IPS-11a (cell line): ENCODE results near the gene CHMP4A.

Experiments used
- H3K4me3 ChIP-seq: one replicate; pipeline ENCODE4 v1.5.1; 2013; ENCODE audit warnings: low read depth, low read length, control low read depth

The CHMP4A gene, protein sequence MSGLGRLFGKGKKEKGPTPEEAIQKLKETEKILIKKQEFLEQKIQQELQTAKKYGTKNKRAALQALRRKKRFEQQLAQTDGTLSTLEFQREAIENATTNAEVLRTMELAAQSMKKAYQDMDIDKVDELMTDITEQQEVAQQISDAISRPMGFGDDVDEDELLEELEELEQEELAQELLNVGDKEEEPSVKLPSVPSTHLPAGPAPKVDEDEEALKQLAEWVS

DNA sequence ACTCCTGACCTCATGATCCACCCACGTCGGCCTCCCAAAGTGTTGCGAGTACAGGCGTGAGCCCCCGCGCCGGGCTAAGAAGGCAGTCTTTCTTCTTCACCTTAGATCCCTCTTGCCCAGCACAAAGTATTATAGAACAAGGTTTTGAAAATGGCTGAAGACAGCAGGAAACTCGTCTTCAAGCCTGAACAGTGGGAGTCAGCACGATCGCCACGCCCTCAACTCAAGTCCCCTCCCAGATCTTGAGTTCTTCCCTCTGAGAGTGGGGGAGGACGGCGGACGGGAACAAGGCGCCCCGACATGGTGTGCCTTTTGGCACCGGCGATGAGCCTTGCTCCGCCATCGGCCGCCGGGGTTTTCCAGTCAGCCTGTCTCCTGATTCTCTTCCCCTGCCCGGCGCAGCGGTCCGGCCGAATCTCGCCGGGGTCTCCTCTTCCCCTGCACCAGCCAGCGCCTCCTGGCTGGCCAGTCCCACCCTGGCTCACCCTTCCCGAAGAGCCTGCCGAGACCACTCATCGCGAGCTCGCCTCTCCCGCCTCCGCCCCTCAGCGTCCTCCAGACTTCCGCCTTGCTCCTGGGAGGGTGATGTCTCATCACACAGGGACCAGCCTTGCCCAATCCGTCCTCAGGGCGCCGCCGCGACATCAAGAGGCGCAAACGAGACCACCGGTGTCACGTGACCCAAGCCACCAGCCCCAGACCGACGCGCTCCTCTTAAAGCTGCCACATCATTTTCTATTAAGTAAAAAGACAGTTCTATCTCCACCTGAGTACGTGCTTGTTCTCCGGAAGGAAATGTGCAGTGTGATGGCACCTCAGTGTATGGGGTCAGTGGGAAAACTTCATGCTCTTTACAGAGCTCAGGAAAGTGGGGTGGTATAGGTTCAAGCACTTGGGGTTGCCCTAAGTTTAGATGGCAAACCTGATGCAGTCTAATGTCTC, at the start of gene CHMP4A:
CHMP4A (minus strand) TSS at position 565 of the 942 bp plus-strand sequence; CDS start at position 516, 49 bp downstream.
- H3K4me3 ChIP-seq = peak within 1 kb of the TSS; percentile 89

DNA sequence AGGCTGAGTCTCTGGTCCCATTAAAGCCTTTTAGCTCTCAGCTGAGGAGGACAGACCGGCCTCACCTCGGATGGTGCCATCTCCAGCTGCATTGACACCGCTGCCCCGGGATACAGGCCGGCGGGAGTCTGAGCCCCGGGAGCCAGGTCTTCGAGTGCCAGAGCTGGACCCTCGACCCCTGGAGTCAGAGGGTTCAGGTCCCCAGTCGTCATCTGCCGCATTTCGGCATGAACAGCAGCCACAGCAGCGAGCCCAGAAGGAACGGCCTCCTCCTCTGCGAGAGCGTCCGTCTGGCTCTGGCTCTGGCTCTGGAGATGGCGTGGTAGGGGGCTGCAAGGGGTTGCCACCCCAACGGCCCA, 48.7 kb upstream of the CHMP4A start:
- no peak overlapping the region for H3K4me3 ChIP-seq

DNA sequence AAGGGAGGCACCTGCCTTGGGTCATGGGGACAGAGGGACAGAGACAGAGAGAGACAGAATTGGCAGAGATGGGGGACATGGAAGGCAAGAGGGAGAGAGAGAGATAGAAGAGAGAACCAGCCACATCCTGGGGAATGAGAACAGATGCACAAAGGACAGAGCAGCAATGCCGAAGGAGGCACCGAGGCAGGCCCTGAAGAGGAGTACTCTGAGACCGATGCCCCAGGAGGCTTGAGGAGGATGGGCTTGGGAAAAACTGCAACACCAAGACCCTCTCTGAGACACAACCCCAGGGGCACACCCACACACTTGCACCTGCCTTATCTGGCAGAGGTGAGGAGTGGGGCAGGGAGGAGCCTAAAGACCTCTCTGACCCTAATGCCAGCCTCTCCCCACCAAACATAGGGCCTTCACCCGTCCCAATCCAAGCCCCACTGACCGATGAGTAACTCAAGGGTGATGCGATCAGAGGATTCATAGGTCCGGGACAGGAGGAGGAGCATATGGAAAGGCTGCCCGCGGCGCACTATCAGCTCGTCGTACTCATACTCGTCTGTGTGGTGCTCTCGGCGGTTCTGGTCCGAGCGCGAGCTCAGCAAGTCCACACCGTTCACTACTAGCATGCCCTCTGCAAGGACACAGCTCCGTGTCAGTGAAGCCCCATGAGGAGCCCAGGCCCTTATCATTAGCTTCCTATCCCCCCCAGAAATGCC, 48.1 kb upstream of the CHMP4A start:
- H3K4me3 ChIP-seq = no peak overlapping the region

DNA sequence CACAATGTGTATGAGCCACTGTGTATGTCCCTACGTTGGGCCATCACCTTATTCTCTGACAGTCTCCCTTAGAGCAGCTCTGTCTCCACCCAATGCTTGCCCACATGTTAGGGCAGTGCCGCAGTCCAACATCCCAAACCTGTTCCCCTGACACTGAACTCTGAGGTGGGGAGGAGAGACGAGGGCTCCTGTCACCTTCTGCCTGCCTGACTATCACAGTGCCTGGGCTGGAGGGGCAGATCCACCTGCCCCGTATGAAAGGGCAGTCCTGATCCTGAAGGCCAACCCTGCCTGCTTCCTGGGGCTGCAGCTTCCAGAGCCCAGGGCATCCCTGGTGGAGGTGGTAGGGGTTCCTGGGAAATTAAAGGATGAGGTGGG, 47.5 kb upstream of the CHMP4A start:
- no peak overlapping the region for H3K4me3 ChIP-seq

DNA sequence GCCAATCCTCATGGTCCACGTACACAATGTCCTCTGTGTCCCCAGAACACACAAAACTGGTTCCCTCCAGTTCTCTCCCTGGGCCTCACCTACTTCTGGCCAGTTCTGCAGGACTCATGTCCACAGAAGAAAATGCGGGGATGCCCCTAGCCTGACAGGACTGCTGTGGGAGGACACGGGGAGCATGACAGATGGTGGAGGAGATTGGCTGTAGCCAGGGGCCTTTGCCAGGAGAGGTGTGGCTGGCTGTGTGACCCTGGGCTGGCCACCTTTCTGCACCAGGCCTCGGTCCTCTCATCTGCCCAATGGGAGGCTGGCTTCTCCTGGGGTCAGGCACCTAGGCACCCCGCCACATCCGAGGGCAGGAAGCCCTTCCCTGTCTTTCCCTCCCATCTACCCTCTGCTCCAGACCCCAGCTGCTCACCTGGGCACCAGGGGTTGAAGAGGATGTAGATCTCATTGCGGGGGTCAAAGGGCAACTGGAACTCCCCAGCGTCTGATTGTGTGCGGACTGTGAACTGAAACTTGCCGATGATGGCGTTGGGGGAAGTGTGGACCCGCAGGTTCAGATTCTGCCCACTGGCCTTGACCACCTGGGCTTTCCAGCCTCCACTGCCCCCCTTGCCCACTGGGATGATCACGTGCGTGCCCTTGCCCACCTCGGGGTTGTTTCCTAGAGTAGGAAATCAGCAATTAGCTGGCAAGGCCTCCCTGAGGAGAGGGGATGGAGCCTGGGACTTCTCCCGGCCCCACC, 46.9 kb upstream of the CHMP4A start:
- no peak overlapping the region for H3K4me3 ChIP-seq

DNA sequence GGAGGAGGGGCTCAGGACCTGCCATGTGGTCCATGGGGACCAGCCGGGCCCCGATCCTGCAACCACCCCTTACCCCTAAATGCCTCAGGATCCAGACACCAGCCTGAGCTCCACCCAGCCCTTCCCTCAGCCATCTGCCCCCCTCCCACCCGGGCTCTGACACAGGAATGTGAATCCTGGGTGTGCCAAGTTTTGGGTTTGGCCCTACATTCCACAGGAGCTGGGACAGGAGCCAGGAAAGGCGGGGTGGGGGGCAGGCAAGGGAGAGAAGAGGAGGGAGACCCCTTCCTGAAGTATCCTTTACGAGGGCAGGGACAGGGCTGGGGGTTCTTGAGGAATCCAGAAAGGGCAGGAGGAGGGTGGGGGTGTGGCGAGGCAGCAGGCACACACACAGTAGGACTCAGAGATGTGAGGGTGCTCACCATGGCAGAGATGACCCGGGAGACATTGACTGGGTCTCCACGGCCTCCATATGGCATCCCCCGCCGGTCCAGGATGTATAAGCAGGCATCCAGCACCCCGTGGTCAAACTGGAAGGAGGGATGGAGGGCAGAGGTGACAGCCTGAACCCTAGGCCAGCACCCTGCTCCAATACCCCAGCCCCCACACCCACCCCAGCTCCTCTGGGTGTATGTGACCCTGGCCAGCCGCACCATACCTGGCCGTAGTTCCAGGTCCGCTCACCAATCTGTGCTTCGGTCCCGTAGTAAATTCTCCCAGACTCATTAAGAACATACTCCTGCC, 46.2 kb upstream of the CHMP4A start:
- H3K4me3 ChIP-seq = no peak overlapping the region

DNA sequence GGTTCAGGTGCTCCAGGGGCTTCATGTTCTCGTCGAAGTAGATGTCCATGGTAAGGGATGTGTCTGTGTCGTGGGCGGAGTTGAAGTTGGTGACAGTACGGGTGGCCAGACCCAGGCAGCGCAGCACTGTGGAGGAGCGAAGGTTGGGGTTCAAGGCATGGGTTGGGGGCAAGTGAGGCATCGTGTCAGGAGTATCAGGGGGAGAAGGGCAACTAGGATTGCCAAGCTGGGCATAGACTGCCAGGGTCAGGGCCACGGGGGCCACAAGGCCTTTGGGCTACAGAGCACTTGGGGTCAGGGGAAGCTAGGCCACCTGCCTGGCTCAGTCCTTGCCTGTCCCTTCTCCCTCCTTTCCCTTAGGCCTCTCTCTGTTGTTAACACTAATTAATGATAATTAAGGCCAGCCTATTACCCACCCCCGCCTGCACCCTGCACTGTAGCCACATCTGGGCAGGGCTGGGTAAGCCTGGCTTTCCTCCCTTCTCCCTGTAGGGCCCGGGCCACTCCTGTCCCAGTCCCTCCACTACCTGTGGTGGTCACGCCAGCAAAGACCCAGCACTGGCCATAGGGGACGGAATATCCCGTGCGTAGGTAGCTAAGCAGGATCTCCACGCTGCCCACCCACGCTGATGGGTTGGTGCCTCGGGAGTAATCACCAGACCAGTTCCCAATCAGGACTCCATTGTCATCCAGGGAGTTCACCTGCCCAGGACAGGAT, 45.4 kb upstream of the CHMP4A start:
- no peak overlapping the region for H3K4me3 ChIP-seq

DNA sequence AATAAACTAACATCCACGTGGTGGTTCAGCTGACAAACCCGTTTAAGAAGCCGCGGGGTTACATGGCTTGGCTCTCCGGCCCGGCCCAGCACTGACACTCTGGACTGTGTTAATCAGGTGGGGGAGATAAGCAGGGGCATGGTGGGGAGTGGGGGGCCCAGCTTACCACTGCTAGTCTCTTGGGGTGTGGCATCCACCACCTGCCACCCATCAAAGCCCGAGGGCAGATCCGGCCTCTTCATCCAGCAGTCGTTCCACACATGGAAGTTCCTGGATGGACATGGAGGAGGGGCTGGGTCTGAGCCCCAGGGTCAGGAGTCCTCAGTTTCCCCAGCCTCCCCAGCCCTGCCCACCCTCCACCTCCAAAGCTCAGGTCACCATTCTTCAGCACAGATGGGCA, 44.8 kb upstream of the CHMP4A start:
- no peak overlapping the region for H3K4me3 ChIP-seq

DNA sequence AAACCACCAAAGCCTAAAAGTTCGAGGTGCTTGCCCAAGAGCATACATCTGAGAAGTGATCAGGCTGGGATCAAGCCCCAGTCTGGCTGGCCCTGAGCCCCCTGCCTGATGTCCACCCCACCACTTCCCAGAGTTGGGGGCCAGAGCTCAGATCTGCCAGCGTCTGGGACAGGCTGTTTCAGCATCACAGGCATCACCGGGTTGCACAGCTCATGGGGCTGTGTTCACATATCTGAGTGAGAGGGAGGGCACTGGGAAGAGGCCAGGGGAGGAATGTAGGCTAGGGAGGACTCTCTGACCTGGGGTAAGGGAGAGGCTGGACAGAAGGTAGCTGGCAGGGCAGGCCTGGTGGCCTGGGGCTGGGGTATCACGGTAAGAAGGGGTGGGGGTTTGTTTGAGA, 43.7 kb upstream of the CHMP4A start:
- no peak overlapping the region for H3K4me3 ChIP-seq

DNA sequence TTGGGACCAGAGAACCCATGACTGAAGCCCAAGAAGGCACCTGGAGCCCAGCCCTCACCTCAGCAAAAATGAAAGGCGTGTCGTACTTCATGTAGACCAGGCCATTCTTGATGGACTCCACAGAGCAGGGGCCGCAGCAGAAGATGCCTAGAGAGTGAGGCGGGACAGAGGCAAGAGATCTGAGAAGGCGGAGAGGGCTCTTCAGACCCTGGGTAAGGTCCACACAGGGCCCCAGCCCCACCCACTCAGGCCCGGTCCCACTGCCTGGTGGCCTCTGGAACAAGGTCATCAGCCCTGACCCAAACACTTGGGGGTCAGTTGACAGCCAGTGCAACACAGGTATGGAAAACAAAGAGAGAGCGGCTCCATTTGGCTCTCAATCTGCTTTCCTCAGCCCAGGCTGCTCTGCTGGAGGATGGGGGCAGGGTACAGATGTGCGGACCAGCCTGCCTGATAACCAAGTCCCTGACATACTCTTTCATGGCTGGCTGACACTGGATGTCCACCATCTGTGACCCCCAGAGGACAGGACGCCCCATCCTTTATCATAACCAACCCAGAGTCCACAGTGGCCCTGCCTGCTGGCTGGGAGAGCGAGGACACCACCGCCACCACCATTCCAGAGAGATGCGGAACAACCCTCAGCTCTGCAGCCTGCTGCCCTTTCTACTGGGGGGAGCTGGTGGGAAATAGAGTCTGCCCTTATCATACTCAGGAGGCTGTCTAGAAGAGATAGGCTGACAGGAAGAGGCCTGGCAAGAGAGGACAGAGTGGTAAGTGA, 42.8 kb upstream of the CHMP4A start:
- H3K4me3 ChIP-seq = no peak overlapping the region

DNA sequence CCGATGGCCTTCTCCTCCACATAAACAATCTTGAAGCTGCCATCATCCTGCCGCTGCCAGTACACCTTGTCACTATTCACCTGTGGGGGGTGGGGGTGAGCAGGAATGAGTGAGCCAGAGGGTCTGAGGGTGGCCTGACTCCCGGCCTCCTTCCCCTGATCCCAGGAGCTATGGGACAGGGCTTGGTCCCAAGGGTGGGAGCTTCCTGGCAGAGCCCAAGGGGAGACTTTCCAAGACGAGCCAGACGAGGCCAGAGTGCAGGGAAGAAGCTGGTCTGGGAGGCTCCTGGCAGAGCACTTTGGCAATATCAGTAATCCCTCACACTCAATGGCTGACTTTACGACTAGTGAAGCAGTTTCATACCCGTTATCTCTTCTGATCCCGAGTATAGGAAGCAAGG, 42.1 kb upstream of the CHMP4A start:
- no peak overlapping the region for H3K4me3 ChIP-seq

DNA sequence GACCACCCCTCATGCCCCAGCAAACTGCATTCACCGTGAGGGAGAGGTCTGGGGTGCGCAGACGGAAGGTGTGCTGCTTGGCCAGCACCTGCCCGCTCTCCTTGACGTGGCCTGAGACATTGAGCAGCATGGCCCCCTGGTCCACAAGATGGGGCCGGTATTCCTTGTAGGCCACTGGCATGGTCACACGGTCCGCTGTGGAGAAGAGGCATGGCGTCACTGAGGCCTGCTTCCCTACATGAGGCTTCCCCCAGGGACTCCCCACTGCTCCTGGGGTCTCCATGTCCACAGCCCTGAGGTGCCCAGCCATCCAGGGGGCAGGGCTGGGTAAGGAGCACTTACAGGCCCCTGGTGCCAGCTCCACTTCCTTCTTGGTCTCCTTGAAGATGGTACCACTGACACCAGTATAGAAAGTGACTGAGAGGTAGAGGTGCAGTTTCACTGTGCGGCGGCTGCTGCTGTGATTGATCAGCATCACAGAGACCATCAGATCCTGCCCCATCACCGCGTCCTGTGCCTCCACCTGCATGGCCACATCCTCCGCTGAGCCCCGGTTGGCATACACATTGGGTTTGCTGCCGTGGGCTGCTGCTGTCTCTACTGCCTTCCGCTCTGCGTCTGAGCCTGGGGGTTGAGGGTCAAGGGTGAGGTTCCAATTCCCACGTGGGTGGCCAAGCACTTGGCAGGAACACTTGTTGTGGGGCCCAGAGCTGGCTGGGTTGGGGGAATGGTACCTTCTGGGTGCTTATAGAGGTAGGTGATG, 41.5 kb upstream of the CHMP4A start:
- H3K4me3 ChIP-seq = no peak overlapping the region

DNA sequence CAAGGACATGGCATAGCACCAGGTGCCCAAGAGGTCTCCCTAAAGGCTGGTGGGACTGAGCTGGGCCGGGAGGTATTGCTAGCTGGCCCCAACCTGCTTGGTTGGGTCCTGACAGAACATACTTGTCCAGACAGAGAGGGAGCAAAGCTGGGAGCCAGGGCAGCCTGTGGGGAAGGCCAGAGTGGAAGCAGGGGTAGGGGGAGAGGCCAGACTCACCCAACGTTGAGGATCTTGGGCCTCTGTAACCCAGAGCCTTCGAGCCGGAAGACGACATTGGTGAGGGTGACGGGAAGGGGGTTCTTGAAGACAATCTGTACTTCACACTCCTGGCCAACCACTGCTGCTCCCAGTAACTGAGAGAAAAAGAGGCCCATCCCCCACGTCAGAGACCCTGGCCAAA, 40.6 kb upstream of the CHMP4A start:
- no peak overlapping the region for H3K4me3 ChIP-seq

DNA sequence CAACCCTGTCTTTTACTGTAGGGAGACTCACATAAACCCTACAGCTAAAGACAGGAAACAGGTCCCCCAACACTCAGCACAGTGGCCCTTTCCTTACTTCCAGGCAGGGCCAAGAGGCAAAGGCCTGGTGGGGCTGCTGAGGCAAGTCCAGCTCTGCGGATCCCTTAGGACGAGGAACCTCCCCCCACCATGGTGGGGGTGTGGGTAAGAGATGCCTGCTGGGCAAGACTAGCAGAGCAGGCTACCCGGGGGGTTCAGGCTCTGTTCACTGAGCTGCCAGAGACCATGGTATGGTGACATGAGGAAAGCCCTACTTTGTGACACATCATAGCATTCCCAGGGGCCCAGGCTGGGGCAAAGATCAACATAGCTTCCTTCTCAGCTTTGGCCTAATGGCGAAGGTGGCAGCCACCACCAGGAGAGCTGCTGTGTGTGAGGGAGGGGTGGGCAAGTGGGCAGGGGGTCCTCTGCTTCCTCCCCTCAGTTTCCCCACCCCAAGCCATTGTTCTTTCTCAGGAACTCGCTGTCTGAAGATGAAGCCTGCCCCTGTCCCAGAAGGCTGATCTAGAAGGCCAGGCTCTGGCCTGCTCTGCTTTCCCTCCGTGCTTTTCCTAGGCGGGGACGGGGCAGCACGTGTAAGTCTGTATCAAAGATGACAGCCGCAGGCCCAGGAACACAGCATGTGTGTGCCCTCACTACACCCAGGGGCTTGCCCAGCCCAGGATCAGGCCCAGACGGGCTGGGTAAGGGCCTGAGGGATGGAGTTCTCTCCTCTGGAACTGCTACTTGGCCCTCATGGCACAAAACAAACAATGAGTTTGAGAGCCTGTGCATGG, 39.2 kb upstream of the CHMP4A start:
- no peak overlapping the region for H3K4me3 ChIP-seq

DNA sequence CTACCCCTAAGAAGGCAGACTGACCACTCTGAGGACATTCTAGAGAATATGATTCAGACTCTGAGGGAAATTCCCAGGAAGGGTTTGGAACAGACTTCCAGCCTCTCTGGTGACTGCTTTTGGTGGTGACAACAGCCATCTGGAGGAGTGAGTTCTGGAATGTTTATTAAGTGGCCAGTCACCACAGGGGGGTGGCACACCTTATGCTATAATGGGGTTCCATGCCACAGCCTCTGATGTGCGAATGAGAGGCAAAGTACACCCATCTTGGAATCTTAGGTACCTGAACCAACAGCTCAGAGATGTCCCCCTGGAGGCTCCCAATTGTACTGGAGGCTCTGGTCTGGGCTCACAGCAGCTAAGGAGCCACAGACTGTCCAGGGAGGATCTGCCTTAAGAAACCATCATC, 38.6 kb upstream of the CHMP4A start:
- H3K4me3 ChIP-seq = no peak overlapping the region

DNA sequence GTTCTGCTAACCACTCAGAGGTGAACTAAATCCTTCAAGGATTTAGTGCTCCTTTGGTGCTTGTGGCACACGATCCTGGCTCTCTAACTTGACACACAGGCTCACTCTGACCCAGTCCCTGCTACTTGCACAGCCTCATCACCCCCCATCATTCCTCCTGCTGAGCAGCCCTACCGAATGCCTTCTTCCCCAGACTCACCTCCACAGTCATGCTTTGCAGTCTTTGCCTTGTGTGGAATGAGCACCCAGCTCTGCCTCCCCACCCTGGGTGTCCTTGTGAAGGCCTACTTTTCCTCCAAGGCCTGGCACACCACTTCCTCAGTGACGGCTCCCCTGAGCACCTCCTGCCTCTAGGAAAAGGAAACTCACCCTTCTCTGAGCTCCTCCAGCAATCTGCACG, 37.1 kb upstream of the CHMP4A start:
- H3K4me3 ChIP-seq = no peak overlapping the region

DNA sequence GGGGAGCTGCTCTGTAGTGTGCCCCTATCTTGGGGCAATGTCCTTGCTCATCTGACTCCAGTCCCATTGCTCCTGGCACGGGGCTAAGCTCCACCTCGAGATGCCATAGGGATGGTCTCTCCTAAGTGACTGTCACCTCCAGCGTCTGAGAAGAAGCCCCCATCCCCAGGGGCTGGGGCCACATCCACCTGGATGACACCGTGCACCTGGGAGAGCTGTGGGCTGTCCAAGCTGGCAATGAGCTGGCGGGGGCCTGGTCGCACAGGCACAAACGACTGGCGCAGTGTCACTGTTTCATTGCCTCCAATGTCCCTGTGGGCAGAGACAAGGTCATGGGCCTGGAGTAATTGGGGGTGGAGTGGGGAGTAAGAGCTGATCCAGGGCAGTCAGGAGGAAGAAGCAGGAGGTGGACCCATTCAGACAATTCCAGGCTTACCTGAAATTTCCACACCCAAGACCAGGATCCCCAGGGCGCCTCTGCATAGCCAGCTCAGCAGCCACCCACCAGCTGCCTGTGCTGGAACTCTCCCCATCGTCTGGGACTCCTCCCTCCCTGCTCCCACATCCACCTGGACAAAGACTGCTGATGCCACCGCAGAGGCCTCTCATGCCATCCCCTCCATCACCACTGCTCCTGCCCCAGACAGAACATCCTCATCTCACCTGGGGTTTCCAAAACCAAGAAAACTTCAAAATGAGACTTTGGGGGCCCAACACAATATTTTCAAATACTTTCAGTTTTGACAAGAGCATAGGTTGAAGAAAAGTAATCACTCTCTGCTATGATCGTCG, 36.1 kb upstream of the CHMP4A start:
- no peak overlapping the region for H3K4me3 ChIP-seq
